H9 (cell line): ENCODE data around the gene BRF1. TPM values are rescaled to one million over a fixed set of nuclear protein-coding genes. Genes with fewer than 3 reads are reported as not detected.

Source experiments
- DNase-seq: peaks from one replicate; pipeline ENCODE4 v3.0.0-alpha.2; 2017
- H2AFZ ChIP-seq: one replicate; pipeline ENCODE4 v1.6.1; 2013; ENCODE audit warnings: mild to moderate bottlenecking, low read length, control low read depth, moderate library complexity
- H2AK5ac ChIP-seq: 2 replicates; pipeline ENCODE4 v1.6.1; 2013; ENCODE audit warnings: low read length, control low read depth, mixed read lengths; ENCODE audit not compliant: insufficient read length
- H2BK120ac ChIP-seq: one replicate; pipeline ENCODE4 v1.6.1; 2013; ENCODE audit warnings: low read depth, mild to moderate bottlenecking, low read length, control low read depth, inconsistent platforms; ENCODE audit not compliant: poor library complexity, severe bottlenecking
- H2BK12ac ChIP-seq: 2 replicates; pipeline ENCODE4 v1.6.1; 2013; ENCODE audit warnings: low read length, control low read depth, mixed read lengths, low read depth; ENCODE audit not compliant: insufficient read length
- H2BK15ac ChIP-seq: 2 replicates; pipeline ENCODE4 v1.6.1; 2013; ENCODE audit warnings: low read depth, low read length, control low read depth
- H2BK20ac ChIP-seq: one replicate; pipeline ENCODE4 v1.6.1; 2013; ENCODE audit warnings: low read depth, mild to moderate bottlenecking, low read length, control low read depth, inconsistent platforms; ENCODE audit not compliant: poor library complexity, severe bottlenecking
- H2BK5ac ChIP-seq: 2 replicates; pipeline ENCODE4 v1.6.1; 2013; ENCODE audit warnings: low read length, control low read depth, mixed read lengths; ENCODE audit not compliant: insufficient read length
- H3K14ac ChIP-seq: 2 replicates; pipeline ENCODE4 v1.6.1; 2013; ENCODE audit warnings: low read length, control low read depth; ENCODE audit not compliant: insufficient read depth
- H3K18ac ChIP-seq: 2 replicates; pipeline ENCODE4 v1.6.1; 2013; ENCODE audit warnings: low read depth, mild to moderate bottlenecking, mixed read lengths, low read length, control low read depth; ENCODE audit not compliant: insufficient read length
- H3K23ac ChIP-seq: 2 replicates; pipeline ENCODE4 v1.6.1; 2013; ENCODE audit warnings: low read length, control low read depth, mixed read lengths, low read depth; ENCODE audit not compliant: insufficient read length
- H3K23me2 ChIP-seq: 2 replicates; pipeline ENCODE4 v1.6.1; 2013; ENCODE audit warnings: low read depth, mild to moderate bottlenecking, mixed read lengths, low read length, control low read depth; ENCODE audit not compliant: insufficient read length, poor library complexity, severe bottlenecking
- H3K27ac ChIP-seq: 2 replicates; pipeline ENCODE4 v1.5.1; 2013; ENCODE audit warnings: low read length, control low read depth, mixed read lengths, low read depth; ENCODE audit not compliant: insufficient read length
- H3K27me3 ChIP-seq: 2 replicates; pipeline ENCODE4 v1.6.1; 2013; ENCODE audit warnings: low read length, control low read depth, inconsistent platforms; ENCODE audit not compliant: insufficient read depth
- H3K4ac ChIP-seq: 2 replicates; pipeline ENCODE4 v1.6.1; 2013; ENCODE audit warnings: low read depth, mild to moderate bottlenecking, control low read depth, inconsistent platforms, low read length, moderate library complexity
- H3K4me1 ChIP-seq: 2 replicates; pipeline ENCODE4 v1.6.1; 2013; ENCODE audit warnings: low read length, control low read depth, inconsistent platforms; ENCODE audit not compliant: insufficient read depth
- H3K4me2 ChIP-seq: 2 replicates; pipeline ENCODE4 v1.6.1; 2013; ENCODE audit warnings: low read length, control low read depth, mixed read lengths; ENCODE audit not compliant: insufficient read length, insufficient read depth
- H3K56ac ChIP-seq: 2 replicates; pipeline ENCODE4 v1.6.1; 2013; ENCODE audit warnings: low read depth, mild to moderate bottlenecking, mixed read lengths, low read length, control low read depth; ENCODE audit not compliant: insufficient read length
- H3K79me1 ChIP-seq: 2 replicates; pipeline ENCODE4 v1.6.1; 2013; ENCODE audit warnings: low read depth, mild to moderate bottlenecking, moderate library complexity, low read length, control low read depth, inconsistent platforms; ENCODE audit not compliant: insufficient read depth, poor library complexity, severe bottlenecking
- H3K79me2 ChIP-seq: 2 replicates; pipeline ENCODE4 v1.6.1; 2013; ENCODE audit warnings: low read length, control low read depth, inconsistent platforms; ENCODE audit not compliant: insufficient read depth
- H3K9ac ChIP-seq: 2 replicates; pipeline ENCODE4 v1.6.1; 2013; ENCODE audit warnings: low read length, control low read depth, mixed read lengths; ENCODE audit not compliant: insufficient read length; ENCODE audit errors: extremely low read depth
- H3K9me3 ChIP-seq: one replicate; pipeline ENCODE4 v1.6.1; 2013; ENCODE audit warnings: low read depth, low read length, inconsistent platforms; ENCODE audit not compliant: control insufficient read depth
- H3T11ph ChIP-seq: one replicate; pipeline ENCODE4 v1.6.1; 2013; ENCODE audit warnings: mild to moderate bottlenecking, low read length, control low read depth, inconsistent platforms
- H4K20me1 ChIP-seq: one replicate; pipeline ENCODE4 v1.6.1; 2013; ENCODE audit not compliant: control insufficient read depth, insufficient read length, insufficient read depth
- H4K5ac ChIP-seq: 2 replicates; pipeline ENCODE4 v1.6.1; 2013; ENCODE audit warnings: low read depth, mild to moderate bottlenecking, mixed read lengths, low read length, control low read depth; ENCODE audit not compliant: insufficient read length
- H4K8ac ChIP-seq: replicated peaks from 2 replicates; pipeline ENCODE4 v1.6.1; 2013; ENCODE audit warnings: low read length, control low read depth, mixed read lengths, low read depth; ENCODE audit not compliant: insufficient read length
- H4K91ac ChIP-seq: 2 replicates; pipeline ENCODE4 v1.6.1; 2013; ENCODE audit warnings: low read depth, mild to moderate bottlenecking, moderate library complexity, mixed read lengths, low read length, control low read depth; ENCODE audit not compliant: insufficient read length
- H3K27ac Mint-ChIP-seq, 3 experiments: 2 replicates in 2 of 3; 3 replicates in 1 of 3; pipeline ENCODE4 v1.8.0; 2020 to 2021; ENCODE audit warnings: mixed read lengths in 3 of 3, mild to moderate bottlenecking in 1 of 3, moderate library complexity in 1 of 3
- H3K27me3 Mint-ChIP-seq: 2 replicates; pipeline ENCODE4 v1.8.0; 2021; ENCODE audit warnings: low read depth, mild to moderate bottlenecking, moderate library complexity, mixed read lengths
- H3K36me3 Mint-ChIP-seq, 3 experiments: 2 replicates in 2 of 3; 3 replicates in 1 of 3; pipeline ENCODE4 v1.8.0; 2020 to 2021; ENCODE audit warnings: low read depth in 3 of 3, mixed read lengths in 3 of 3; ENCODE audit not compliant: insufficient read depth in 1 of 3
- H3K4me1 Mint-ChIP-seq, 2 experiments: 2 replicates each; pipeline ENCODE4 v1.8.0; 2020; ENCODE audit warnings: mixed read lengths in 2 of 2
- H3K4me3 Mint-ChIP-seq, 2 experiments: 2 replicates in 1 of 2; 3 replicates in 1 of 2; pipeline ENCODE4 v1.8.0; 2020 to 2021; ENCODE audit warnings: mild to moderate bottlenecking in 2 of 2, mixed read lengths in 2 of 2, moderate library complexity in 1 of 2
- H3K9me3 Mint-ChIP-seq, 2 experiments: 2 replicates in 1 of 2; 3 replicates in 1 of 2; pipeline ENCODE4 v1.8.0; 2020; ENCODE audit warnings: mild to moderate bottlenecking in 2 of 2, mixed read lengths in 2 of 2, moderate library complexity in 1 of 2
- WGBS: extraction: QIAGEN DNeasy Blood & Tissue Kit; methylation state at CpG from one replicate; pipeline ENCODE4 v1.1.7; 2013; ENCODE audit warnings: missing lambda C conversion rate, low lambda C conversion rate, mixed read lengths; ENCODE audit not compliant: insufficient read length; ENCODE audit errors: extremely low coverage; 5-methylcytosine and 5-hydroxymethylcytosine counted together
- total RNA-seq: library from RNA; stranded (reverse); gene quantifications from 2 replicates; pipeline ENCODE4 v1.2.1, GENCODE V29; 2021
- TF ChIP-seq, protein P1 (sequence below): fragments of 200-600 bp; sonication (generic); conservative IDR thresholded peaks from 3 replicates; pipeline ENCODE4 v1.8.0; 2021; ENCODE audit warnings: antibody characterized with exemption, mild to moderate bottlenecking

BRF1 gene
- total RNA-seq, 1 experiment from 2014 or later = 28.3 TPM

DNA sequence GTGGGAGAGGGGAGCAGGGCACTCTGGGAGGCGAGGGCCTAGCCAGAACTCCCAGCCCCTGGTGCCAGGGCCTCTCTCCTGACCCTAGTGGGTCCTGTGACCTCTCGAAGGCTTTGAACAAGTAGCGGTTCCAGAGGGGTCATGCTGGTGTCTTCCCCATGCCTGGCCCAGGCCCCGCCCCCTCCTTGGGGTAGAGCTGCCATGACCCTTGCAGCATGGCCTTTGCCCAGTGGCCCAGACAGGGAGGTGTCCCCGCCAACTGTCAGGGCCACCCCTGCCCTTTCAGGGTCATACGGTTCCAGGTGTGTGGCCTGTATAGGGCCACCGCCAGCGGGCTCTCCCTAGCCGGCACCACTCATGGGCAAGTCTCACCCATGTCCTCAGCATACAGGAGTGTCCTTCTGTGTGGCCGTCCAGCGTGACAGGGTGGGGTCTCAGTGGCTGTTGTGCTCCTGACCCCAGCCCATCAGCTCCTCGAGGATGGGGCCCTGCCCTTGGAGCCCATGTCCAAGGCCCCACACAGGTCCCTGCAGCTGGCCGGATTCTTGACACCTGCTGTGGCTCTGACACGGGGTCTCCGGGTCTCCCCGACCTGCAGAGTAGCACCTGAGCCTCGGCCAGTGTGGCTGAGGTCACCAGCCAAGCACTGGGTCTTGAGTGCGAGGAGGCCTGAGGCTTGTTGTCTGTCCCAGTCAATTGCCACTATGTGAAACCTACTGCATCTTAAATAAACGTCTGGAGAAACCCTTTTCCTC, 48.3 kb upstream of the BRF1 start:
- no peak overlapping the region for H2BK15ac ChIP-seq
- H4K20me1 ChIP-seq = no peaks in the 10 kb centered on the region
- H3K9me3 ChIP-seq = no peaks in the 10 kb centered on the region
- H3K14ac ChIP-seq = no peak overlapping the region; the same call in 1 of the 2 replicates
- no peak overlapping the region for H3K23ac ChIP-seq
- no peak for DNase-seq
- TF ChIP-seq, protein P1, sequence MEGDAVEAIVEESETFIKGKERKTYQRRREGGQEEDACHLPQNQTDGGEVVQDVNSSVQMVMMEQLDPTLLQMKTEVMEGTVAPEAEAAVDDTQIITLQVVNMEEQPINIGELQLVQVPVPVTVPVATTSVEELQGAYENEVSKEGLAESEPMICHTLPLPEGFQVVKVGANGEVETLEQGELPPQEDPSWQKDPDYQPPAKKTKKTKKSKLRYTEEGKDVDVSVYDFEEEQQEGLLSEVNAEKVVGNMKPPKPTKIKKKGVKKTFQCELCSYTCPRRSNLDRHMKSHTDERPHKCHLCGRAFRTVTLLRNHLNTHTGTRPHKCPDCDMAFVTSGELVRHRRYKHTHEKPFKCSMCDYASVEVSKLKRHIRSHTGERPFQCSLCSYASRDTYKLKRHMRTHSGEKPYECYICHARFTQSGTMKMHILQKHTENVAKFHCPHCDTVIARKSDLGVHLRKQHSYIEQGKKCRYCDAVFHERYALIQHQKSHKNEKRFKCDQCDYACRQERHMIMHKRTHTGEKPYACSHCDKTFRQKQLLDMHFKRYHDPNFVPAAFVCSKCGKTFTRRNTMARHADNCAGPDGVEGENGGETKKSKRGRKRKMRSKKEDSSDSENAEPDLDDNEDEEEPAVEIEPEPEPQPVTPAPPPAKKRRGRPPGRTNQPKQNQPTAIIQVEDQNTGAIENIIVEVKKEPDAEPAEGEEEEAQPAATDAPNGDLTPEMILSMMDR = no peak
- no peak overlapping the region for H3K18ac ChIP-seq
- no peak overlapping the region for H4K5ac ChIP-seq
- H3K9ac ChIP-seq = no peak overlapping the region
- H3K4me1 ChIP-seq = no peaks in the 10 kb centered on the region
- Mint-ChIP-seq H3K36me3 (peaks cover 5 to 7% (median 5%) of the 10 kb centered on the region in 3 experiments; a peak in 6 of 7 replicates), H3K27me3 (no peaks in the 10 kb centered on the region), H3K27ac (no peak overlapping the region), H3K4me1 (peaks cover 8 to 12% of the 10 kb centered on the region in 2 experiments), H3K4me3 (no peak overlapping the region), H3K9me3 (peaks cover 9 to 12% of the 10 kb centered on the region in 2 experiments; a peak in 3 of 5 replicates)
- no peak overlapping the region for H3T11ph ChIP-seq
- no peaks in the 10 kb centered on the region for H3K79me1 ChIP-seq
- H3K4ac ChIP-seq = no peak overlapping the region
- H3K79me2 ChIP-seq = peaks cover 3% of the 10 kb centered on the region; the same call in 1 of the 2 replicates
- WGBS = no CpG with 5 or more reads among the region's 19 CpGs
- H4K8ac ChIP-seq = no peak overlapping the region
- H2AFZ ChIP-seq = no peak overlapping the region
- no peak overlapping the region for H3K27ac ChIP-seq
- no peaks in the 10 kb centered on the region for H3K27me3 ChIP-seq
- no peak overlapping the region for H2AK5ac ChIP-seq
- no peaks in the 10 kb centered on the region for H3K23me2 ChIP-seq
- H2BK120ac ChIP-seq = no peak overlapping the region
- H2BK12ac ChIP-seq = no peak overlapping the region
- H2BK5ac ChIP-seq = no peak overlapping the region
- no peak overlapping the region for H3K4me2 ChIP-seq
- H3K56ac ChIP-seq = no peak overlapping the region
- no peak overlapping the region for H2BK20ac ChIP-seq
- H4K91ac ChIP-seq = no peak overlapping the region
